Nephron (organoid): ENCODE results near the gene AUP1.

ENCODE experiments used
- H3K27ac Mint-ChIP-seq, 3 experiments: 2 replicates each; pipeline ENCODE4 v1.8.0; 2020; ENCODE audit warnings: mixed read lengths in 3 of 3, mild to moderate bottlenecking in 2 of 3, moderate library complexity in 1 of 3
- H3K27me3 Mint-ChIP-seq: 2 replicates; pipeline ENCODE4 v1.8.0; 2021; ENCODE audit warnings: low read depth, mild to moderate bottlenecking, moderate library complexity, mixed read lengths
- H3K36me3 Mint-ChIP-seq: 2 replicates; pipeline ENCODE4 v1.8.0; 2020; ENCODE audit warnings: low read depth, mixed read lengths
- H3K4me1 Mint-ChIP-seq: 2 replicates; pipeline ENCODE4 v1.8.0; 2020; ENCODE audit warnings: mixed read lengths
- H3K4me3 Mint-ChIP-seq, 3 experiments: 2 replicates each; pipeline ENCODE4 v1.8.0; 2020; ENCODE audit warnings: mild to moderate bottlenecking in 3 of 3, mixed read lengths in 3 of 3, moderate library complexity in 2 of 3
- H3K9me3 Mint-ChIP-seq: 2 replicates; pipeline ENCODE4 v1.8.0; 2020; ENCODE audit warnings: mixed read lengths
- TF ChIP-seq, protein P1 (sequence below), 3 experiments: fragments of 200-600 bp; sonication (generic); IDR thresholded peaks; one replicate each; pipeline ENCODE4 v1.5.0; 2021; ENCODE audit warnings: antibody characterized with exemption in 3 of 3; ENCODE audit not compliant: unreplicated experiment in 3 of 3

AUP1 gene, protein sequence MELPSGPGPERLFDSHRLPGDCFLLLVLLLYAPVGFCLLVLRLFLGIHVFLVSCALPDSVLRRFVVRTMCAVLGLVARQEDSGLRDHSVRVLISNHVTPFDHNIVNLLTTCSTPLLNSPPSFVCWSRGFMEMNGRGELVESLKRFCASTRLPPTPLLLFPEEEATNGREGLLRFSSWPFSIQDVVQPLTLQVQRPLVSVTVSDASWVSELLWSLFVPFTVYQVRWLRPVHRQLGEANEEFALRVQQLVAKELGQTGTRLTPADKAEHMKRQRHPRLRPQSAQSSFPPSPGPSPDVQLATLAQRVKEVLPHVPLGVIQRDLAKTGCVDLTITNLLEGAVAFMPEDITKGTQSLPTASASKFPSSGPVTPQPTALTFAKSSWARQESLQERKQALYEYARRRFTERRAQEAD

GRCh38 chr2:74529357-74530238 is at the start of gene AUP1, which contains the start of gene HTRA2:
Gene AUP1, minus strand, starts transcription at chr2:74529706. Its CDS starts 77 bp downstream, at chr2:74529629.
Gene HTRA2, plus strand, starts transcription at chr2:74529933. Its CDS starts 74 bp downstream, at chr2:74530007.
- Mint-ChIP-seq H3K4me1 (peaks cover 25% of the 10 kb centered on the region), H3K27ac (peak within 1 kb of the TSS; percentile 82 to 96 (median 88)), H3K9me3 (no peaks in the 10 kb centered on the region), H3K4me3 (peak within 1 kb of the TSS; percentile 97 to 99 (median 99)), H3K36me3 (peaks cover 31% of the 10 kb centered on the region), H3K27me3 (no peaks in the 10 kb centered on the region)
- TF ChIP-seq, protein P1, sequence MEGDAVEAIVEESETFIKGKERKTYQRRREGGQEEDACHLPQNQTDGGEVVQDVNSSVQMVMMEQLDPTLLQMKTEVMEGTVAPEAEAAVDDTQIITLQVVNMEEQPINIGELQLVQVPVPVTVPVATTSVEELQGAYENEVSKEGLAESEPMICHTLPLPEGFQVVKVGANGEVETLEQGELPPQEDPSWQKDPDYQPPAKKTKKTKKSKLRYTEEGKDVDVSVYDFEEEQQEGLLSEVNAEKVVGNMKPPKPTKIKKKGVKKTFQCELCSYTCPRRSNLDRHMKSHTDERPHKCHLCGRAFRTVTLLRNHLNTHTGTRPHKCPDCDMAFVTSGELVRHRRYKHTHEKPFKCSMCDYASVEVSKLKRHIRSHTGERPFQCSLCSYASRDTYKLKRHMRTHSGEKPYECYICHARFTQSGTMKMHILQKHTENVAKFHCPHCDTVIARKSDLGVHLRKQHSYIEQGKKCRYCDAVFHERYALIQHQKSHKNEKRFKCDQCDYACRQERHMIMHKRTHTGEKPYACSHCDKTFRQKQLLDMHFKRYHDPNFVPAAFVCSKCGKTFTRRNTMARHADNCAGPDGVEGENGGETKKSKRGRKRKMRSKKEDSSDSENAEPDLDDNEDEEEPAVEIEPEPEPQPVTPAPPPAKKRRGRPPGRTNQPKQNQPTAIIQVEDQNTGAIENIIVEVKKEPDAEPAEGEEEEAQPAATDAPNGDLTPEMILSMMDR (IDR thresholded peaks at IDR 0.05; ENCODE audit: unreplicated experiment in 3 of 3) = no peak

DNA sequence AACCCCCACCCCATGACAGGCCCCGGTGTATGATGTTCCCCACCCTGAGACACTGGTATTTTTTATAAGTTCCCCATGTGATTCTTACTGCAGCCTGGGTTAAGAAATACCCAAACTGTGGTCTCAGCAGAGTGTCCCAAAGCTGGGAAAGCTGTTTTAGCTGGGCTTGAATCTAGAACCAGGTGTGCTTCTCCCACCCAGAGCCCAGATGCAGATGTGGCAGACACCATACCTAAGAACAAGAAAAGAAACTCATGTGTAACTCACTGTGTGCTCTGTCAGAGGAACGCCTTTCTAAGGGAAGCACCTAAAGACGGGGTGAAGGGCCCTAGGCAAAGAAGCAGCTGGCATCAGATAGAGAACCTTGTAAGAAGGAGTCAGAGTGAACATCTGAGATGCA is 48.9 kb upstream of the AUP1 start:
- H3K27me3 Mint-ChIP-seq = no peaks in the 10 kb centered on the region
- peaks cover 36% of the 10 kb centered on the region for H3K4me1 Mint-ChIP-seq
- H3K4me3 Mint-ChIP-seq = no peak overlapping the region
- no peaks in the 10 kb centered on the region for H3K9me3 Mint-ChIP-seq
- H3K27ac Mint-ChIP-seq = no peak overlapping the region
- H3K36me3 Mint-ChIP-seq = no peaks in the 10 kb centered on the region
- TF ChIP-seq, protein P1 (IDR thresholded peaks at IDR 0.05; ENCODE audit: unreplicated experiment in 3 of 3) = no peak

GRCh38 chr2:74577448-74577847 is 47.9 kb upstream of the AUP1 start:
- H3K27me3 Mint-ChIP-seq = no peaks in the 10 kb centered on the region
- H3K4me1 Mint-ChIP-seq = peaks cover 32% of the 10 kb centered on the region
- H3K9me3 Mint-ChIP-seq = no peaks in the 10 kb centered on the region
- no peak overlapping the region for H3K4me3 Mint-ChIP-seq
- H3K27ac Mint-ChIP-seq = peak overlapping the region; percentile 27 to 44 (median 42)
- H3K36me3 Mint-ChIP-seq = no peaks in the 10 kb centered on the region
- TF ChIP-seq, protein P1 (IDR thresholded peaks at IDR 0.05; ENCODE audit: unreplicated experiment in 3 of 3) = no peak

GRCh38 chr2:74576863-74577229 is 47.3 kb upstream of the AUP1 start:
- Mint-ChIP-seq H3K9me3 (no peaks in the 10 kb centered on the region), H3K4me1 (peaks cover 32% of the 10 kb centered on the region), H3K36me3 (no peaks in the 10 kb centered on the region), H3K27ac (peak overlapping the region in 2 of 3 experiments; percentile 29 to 42), H3K4me3 (no peak overlapping the region), H3K27me3 (no peaks in the 10 kb centered on the region)
- TF ChIP-seq, protein P1 (IDR thresholded peaks at IDR 0.05; ENCODE audit: unreplicated experiment in 3 of 3) = no peak

- TF ChIP-seq, protein P1 (IDR thresholded peaks at IDR 0.05; ENCODE audit: unreplicated experiment in 3 of 3) = no peak
- H3K9me3 Mint-ChIP-seq = no peaks in the 10 kb centered on the region
Observed at GRCh38 chr2:74576211-74576862, 46.8 kb upstream of the AUP1 start.

More at GRCh38 chr2:74576211-74576862, 46.8 kb upstream of the AUP1 start:
- no peaks in the 10 kb centered on the region for H3K27me3 Mint-ChIP-seq
- no peaks in the 10 kb centered on the region for H3K36me3 Mint-ChIP-seq
- no peak overlapping the region for H3K4me3 Mint-ChIP-seq
- H3K27ac Mint-ChIP-seq = peak overlapping the region in 2 of 3 experiments; percentile 29 to 42
- peaks cover 32% of the 10 kb centered on the region for H3K4me1 Mint-ChIP-seq
